CD8-positive, alpha-beta memory T cell (primary cell): ENCODE results near the gene CFAP92. TPM values are rescaled to one million over a fixed set of nuclear protein-coding genes. Genes with fewer than 3 reads are reported as not detected.

ENCODE experiments used
- CTCF ChIA-PET: fragments of 350-600 bp; sonication (Branson Sonifier 250); formaldehyde crosslinking; loops from one replicate; lab custom pipeline; 2021; ENCODE audit warnings: antibody characterized with exemption; lab: Charles Lee
- POLR2A ChIA-PET: fragments of 350-600 bp; sonication (Branson Sonifier 250); formaldehyde crosslinking; loops from one replicate; lab custom pipeline; 2021; ENCODE audit warnings: antibody characterized with exemption; lab: Charles Lee
- DNase-seq, 5 donors: peaks; one replicate each; pipeline versions ENCODE4 v3.0.0 to v3.0.0-alpha.2; 2020 to 2022; ENCODE audit warnings: mixed read lengths in 1 of 5
- H3K27ac ChIP-seq: one replicate; pipeline ENCODE4 v1.7.0; 2013; ENCODE audit warnings: low read depth, mild to moderate bottlenecking, low read length, moderate library complexity
- H3K27me3 ChIP-seq: 2 replicates; pipeline ENCODE4 v1.7.0; 2013; ENCODE audit warnings: low read length, mild to moderate bottlenecking; ENCODE audit not compliant: insufficient read depth, poor library complexity, severe bottlenecking
- H3K36me3 ChIP-seq: 2 replicates; pipeline ENCODE4 v1.7.0; 2013; ENCODE audit warnings: mild to moderate bottlenecking, low read length, moderate library complexity; ENCODE audit not compliant: insufficient read depth
- H3K4me1 ChIP-seq: 2 replicates; pipeline ENCODE4 v1.7.0; 2013; ENCODE audit warnings: mild to moderate bottlenecking, low read length, moderate library complexity; ENCODE audit not compliant: insufficient read depth
- H3K4me3 ChIP-seq: 2 replicates; pipeline ENCODE4 v1.7.0; 2013; ENCODE audit warnings: mild to moderate bottlenecking, low read length
- H3K9me3 ChIP-seq: 2 replicates; pipeline ENCODE4 v1.7.0; 2013; ENCODE audit warnings: mild to moderate bottlenecking, low read length
- H3K27ac Mint-ChIP-seq, 8 donors: one replicate each; pipeline ENCODE4 v1.8.0; 2020 to 2021; ENCODE audit warnings: mixed read lengths in 8 of 8, mild to moderate bottlenecking in 6 of 8, inconsistent platforms in 3 of 8, moderate library complexity in 3 of 8
- H3K27me3 Mint-ChIP-seq, 2 donors: one replicate each; pipeline ENCODE4 v1.8.0; 2020 to 2021; ENCODE audit warnings: mixed read lengths in 2 of 2, mild to moderate bottlenecking in 1 of 2, moderate library complexity in 1 of 2
- H3K36me3 Mint-ChIP-seq, 3 donors: one replicate each; pipeline ENCODE4 v1.8.0; 2020 to 2021; ENCODE audit warnings: mixed read lengths in 3 of 3, inconsistent platforms in 1 of 3, mild to moderate bottlenecking in 1 of 3
- H3K4me1 Mint-ChIP-seq, 3 donors: one replicate each; pipeline ENCODE4 v1.8.0; 2020 to 2021; ENCODE audit warnings: mixed read lengths in 3 of 3, inconsistent platforms in 1 of 3, mild to moderate bottlenecking in 1 of 3
- H3K4me3 Mint-ChIP-seq, 7 donors: one replicate each; pipeline ENCODE4 v1.8.0; 2020 to 2021; ENCODE audit warnings: mixed read lengths in 7 of 7, mild to moderate bottlenecking in 6 of 7, moderate library complexity in 4 of 7, inconsistent platforms in 2 of 7
- H3K9me3 Mint-ChIP-seq, 5 donors: one replicate each; pipeline ENCODE4 v1.8.0; 2020 to 2022; ENCODE audit warnings: mixed read lengths in 5 of 5, mild to moderate bottlenecking in 3 of 5, moderate library complexity in 2 of 5, inconsistent platforms in 1 of 5
- polyA plus RNA-seq: library from polyadenylated mRNA; unstranded; fragments of 300-500 nt; fragmentation: Illumina TruSeq; gene quantifications from one replicate; pipeline ENCODE4 v1.2.3, GENCODE V29; 2021
- total RNA-seq, 2 experiments: library from RNA; stranded (reverse); gene quantifications; one replicate each; pipeline ENCODE4 v1.2.3, GENCODE V29; 2021

Gene CFAP92
- total and polyA plus RNA-seq, 3 experiments from 2014 or later = 0.13 to 0.24 TPM; not detected in 1

DNA sequence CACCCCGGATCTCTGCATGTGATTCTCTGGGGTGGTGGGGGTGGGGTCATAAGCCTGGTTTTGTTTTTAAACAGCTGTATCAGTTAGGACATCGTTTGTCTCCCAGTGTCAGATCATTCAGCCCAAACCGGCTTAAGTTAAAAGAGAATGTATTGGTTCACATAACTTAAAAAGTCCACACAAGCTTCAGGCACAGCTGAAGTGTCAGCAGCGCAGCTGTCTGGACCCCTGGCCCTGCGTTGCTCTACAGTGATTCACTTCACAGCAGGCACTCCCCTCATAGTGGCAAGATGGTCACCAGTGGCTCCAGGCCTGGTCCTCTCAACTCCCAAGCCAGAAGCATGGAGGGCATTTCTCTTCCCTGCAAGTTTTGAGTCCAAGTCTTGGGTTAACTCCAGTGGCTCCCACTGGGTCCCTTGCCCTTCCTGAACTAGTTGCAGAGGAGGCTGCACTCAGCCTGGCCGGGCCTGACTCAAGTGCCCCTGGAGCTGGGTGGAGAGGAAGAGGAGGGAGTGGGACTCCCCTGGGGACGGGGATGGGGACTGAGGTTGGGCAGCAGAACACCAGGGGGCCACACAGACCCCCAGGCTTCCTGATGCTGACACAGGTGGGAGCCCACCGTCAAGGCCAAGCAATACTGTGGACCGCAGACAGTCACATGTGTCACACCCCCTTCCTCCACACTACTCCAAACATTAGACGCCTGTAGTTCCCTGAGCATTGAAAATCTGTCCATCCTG lies 37.8 kb upstream of the CFAP92 start:
- no peaks in the 10 kb centered on the region for H3K9me3 Mint-ChIP-seq
- Histone ChIP-seq H3K27me3 (no peaks in the 10 kb centered on the region), H3K36me3 (no peaks in the 10 kb centered on the region), H3K9me3 (no peaks in the 10 kb centered on the region), H3K4me3 (no peak overlapping the region), H3K4me1 (peaks cover 17% of the 10 kb centered on the region), H3K27ac (no peak overlapping the region)
- H3K27ac Mint-ChIP-seq = peak overlapping the region in 1 of 8 donors; percentile 77
- no peak overlapping the region for H3K4me3 Mint-ChIP-seq
- peaks cover 0 to 3% (median 0%) of the 10 kb centered on the region in 3 donors for H3K36me3 Mint-ChIP-seq
- DNase-seq = no peak
- POLR2A ChIA-PET = no interaction called here
- peaks cover 4 to 14% (median 9%) of the 10 kb centered on the region in 3 donors for H3K4me1 Mint-ChIP-seq
- CTCF ChIA-PET = interaction anchor here (1.4 to 3.1 kb wide), 2 partner anchors 21 to 61 kb away, joined by 3 to 14 read pairs; no protein-coding TSS in a partner anchor
- peaks cover 0 to 2% of the 10 kb centered on the region in 2 donors for H3K27me3 Mint-ChIP-seq

DNA sequence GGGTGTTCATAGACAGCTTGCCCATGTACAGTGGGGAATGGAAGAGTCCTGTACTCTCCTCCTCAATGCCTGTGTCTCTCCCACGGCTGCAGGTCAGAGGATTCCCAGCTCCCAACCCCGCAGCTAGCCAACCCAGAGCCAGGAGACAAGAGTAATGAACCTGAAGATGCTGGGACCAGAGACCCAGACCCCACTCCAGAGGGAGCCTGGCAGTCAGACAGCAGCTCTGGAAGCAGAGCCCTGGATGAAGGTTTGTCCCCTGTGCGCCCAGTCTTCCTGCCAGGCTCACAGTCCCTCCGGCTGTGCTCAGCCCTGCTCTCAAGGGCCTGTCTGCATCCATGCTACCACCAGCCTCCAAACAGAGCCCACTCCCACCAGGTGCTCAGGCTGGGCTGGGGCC lies 36.7 kb upstream of the CFAP92 start:
- peaks cover 0 to 3% (median 2%) of the 10 kb centered on the region in 3 donors for H3K36me3 Mint-ChIP-seq
- Histone ChIP-seq H3K27ac (no peak overlapping the region), H3K27me3 (no peaks in the 10 kb centered on the region), H3K4me1 (peaks cover 20% of the 10 kb centered on the region), H3K36me3 (no peaks in the 10 kb centered on the region), H3K9me3 (no peaks in the 10 kb centered on the region), H3K4me3 (no peak overlapping the region)
- H3K4me1 Mint-ChIP-seq = peaks cover 12 to 18% (median 13%) of the 10 kb centered on the region in 3 donors
- H3K9me3 Mint-ChIP-seq = no peaks in the 10 kb centered on the region
- CTCF ChIA-PET = interaction anchor here (0.9 to 3.1 kb wide), 4 partner anchors 9 to 61 kb away, joined by 3 to 14 read pairs (median 5); no protein-coding TSS in a partner anchor
- H3K27me3 Mint-ChIP-seq = peaks cover 0 to 2% of the 10 kb centered on the region in 2 donors
- no peak overlapping the region for H3K4me3 Mint-ChIP-seq
- POLR2A ChIA-PET = no interaction called here
- no peak for DNase-seq
- H3K27ac Mint-ChIP-seq = no peak overlapping the region

DNA sequence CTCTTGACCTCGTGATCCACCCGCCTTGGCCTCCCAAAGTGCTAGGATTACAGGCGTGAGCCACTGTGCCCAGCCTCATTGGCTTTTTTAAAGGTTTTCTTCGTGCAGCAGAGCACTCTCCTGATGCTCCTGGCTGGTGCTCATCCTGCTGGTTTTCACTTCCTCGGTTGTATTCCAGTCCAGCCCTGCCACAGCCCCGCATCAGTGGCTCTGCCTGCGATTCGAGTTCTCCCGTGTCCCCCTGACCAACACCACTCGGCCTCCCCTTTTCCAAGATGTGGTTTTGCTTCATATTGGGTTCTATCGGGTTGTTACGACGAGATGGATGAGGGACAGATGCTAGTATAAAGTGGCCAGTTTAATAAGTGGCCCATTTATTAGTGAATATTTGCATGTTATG lies 35.0 kb upstream of the CFAP92 start:
- Mint-ChIP-seq H3K27ac (peak overlapping the region in 3 of 8 donors; percentile 16 to 70 (median 17)), H3K4me1 (peaks cover 17 to 21% (median 20%) of the 10 kb centered on the region in 3 donors), H3K9me3 (no peaks in the 10 kb centered on the region), H3K27me3 (peaks cover 0 to 2% of the 10 kb centered on the region in 2 donors), H3K4me3 (peak overlapping the region in 1 of 7 donors; percentile 26), H3K36me3 (peaks cover 0 to 4% (median 3%) of the 10 kb centered on the region in 3 donors)
- no peak overlapping the region for H3K4me3 ChIP-seq
- no peaks in the 10 kb centered on the region for H3K27me3 ChIP-seq
- H3K36me3 ChIP-seq = no peaks in the 10 kb centered on the region
- ChIA-PET POLR2A (no interaction called here), CTCF (interaction anchor here (3.4 to 5.4 kb wide), 2 partner anchors 14 to 58 kb away, joined by 28 to 96 read pairs; no protein-coding TSS in a partner anchor)
- H3K9me3 ChIP-seq = no peaks in the 10 kb centered on the region
- DNase-seq = no peak
- peaks cover 16% of the 10 kb centered on the region for H3K4me1 ChIP-seq
- H3K27ac ChIP-seq = no peak overlapping the region

DNA sequence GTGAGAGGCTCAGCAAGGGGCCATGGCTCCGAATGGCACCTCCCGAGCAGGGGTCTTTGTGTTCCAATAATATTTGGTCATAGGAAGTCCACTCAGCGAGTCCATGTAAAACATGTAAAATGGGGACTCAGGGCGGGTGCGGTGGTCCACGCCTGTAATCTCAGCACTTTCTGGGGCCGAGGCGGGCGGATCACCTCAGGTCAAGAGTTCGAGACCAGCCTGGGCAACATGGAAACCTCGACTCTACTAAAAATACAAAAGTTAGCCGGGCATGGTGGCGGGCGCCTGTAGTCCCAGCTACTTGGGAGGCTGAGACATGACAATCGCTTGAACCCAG lies 33.6 kb upstream of the CFAP92 start:
- POLR2A ChIA-PET = interaction anchor here (1.0 to 3.0 kb wide), 5 partner anchors 11 to 134 kb away, joined by 3 to 50 read pairs (median 10); partner anchors contain the start of genes CFAP92 and RAB43
- H3K27ac Mint-ChIP-seq = no peak overlapping the region
- Histone ChIP-seq H3K4me1 (peaks cover 16% of the 10 kb centered on the region), H3K36me3 (no peaks in the 10 kb centered on the region), H3K9me3 (no peaks in the 10 kb centered on the region), H3K27me3 (no peaks in the 10 kb centered on the region), H3K27ac (no peak overlapping the region), H3K4me3 (peak overlapping the region; percentile 62)
- H3K4me3 Mint-ChIP-seq = peak overlapping the region in 5 of 7 donors; percentile 8 to 36 (median 23)
- CTCF ChIA-PET = interaction anchor here (0.7 to 5.4 kb wide), 19 partner anchors 10 to 222 kb away, joined by 3 to 96 read pairs (median 4); partner anchors contain the start of genes CFAP92, CNBP, COPG1 and RAB43
- no peak for DNase-seq
- H3K4me1 Mint-ChIP-seq = peaks cover 19 to 28% (median 20%) of the 10 kb centered on the region in 3 donors
- no peaks in the 10 kb centered on the region for H3K9me3 Mint-ChIP-seq
- H3K36me3 Mint-ChIP-seq = peaks cover 0 to 4% (median 3%) of the 10 kb centered on the region in 3 donors
- H3K27me3 Mint-ChIP-seq = no peaks in the 10 kb centered on the region

DNA sequence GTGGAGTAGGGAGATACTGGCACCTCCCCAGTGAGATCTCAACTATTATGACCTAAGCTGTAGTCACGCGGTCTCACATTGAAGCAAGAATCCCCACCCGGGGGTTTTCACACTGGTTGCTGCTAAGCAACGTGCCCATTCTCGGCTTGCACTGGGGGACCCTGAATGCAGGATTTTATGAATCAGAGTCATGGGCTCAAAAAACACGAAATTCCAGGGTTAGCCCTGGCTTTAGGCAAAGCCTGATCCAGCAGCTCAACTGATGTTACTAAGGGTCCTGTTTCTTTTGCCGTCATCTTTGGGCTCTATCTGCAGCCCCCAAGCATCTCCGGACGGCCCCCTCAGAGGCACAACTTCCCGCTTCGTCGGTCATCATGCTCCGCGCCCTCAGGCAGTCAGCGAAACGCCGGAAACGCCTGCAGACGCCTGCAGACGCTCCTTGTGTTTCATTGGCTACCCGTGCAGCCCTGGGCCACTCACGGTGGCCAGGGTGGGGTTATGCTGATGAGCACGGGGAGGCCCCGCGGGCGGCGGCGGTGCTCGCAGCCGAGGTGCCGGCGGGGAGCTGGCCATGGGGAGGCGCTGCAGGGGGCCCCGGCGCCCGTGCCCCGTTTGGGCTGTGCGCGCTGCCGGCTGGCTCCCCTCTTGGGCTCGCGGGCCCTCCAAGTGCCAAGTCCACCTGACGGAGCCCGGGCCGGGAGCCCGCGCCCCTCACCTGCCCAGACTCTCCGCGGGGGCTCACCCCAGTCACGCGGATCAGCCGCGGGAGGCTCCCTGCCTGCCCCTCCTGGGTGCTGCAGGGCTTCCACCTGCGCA lies 33.1 kb upstream of the CFAP92 start:
- Mint-ChIP-seq H3K36me3 (peaks cover 0 to 4% (median 3%) of the 10 kb centered on the region in 3 donors), H3K9me3 (no peaks in the 10 kb centered on the region), H3K27me3 (no peaks in the 10 kb centered on the region), H3K27ac (peak overlapping the region; percentile 92 to 99 (median 98)), H3K4me1 (peaks cover 24 to 34% (median 24%) of the 10 kb centered on the region in 3 donors), H3K4me3 (peak overlapping the region; percentile 26 to 93 (median 85))
- ChIA-PET CTCF (interaction anchor here (0.7 to 5.4 kb wide), 21 partner anchors 11 to 222 kb away, joined by 3 to 96 read pairs (median 4); partner anchors contain the start of genes CFAP92 and COPG1), POLR2A (interaction anchor here (1.0 to 3.0 kb wide), 7 partner anchors 11 to 289 kb away, joined by 3 to 50 read pairs (median 7); partner anchors contain the start of genes CFAP92, CNBP and RAB43)
- Histone ChIP-seq H3K27me3 (no peaks in the 10 kb centered on the region), H3K36me3 (no peaks in the 10 kb centered on the region), H3K4me1 (peaks cover 16% of the 10 kb centered on the region), H3K9me3 (no peaks in the 10 kb centered on the region), H3K27ac (peak overlapping the region; percentile 77), H3K4me3 (peak overlapping the region; percentile 66)
- peak; percentile 89 to 95 (median 93) for DNase-seq

DNA sequence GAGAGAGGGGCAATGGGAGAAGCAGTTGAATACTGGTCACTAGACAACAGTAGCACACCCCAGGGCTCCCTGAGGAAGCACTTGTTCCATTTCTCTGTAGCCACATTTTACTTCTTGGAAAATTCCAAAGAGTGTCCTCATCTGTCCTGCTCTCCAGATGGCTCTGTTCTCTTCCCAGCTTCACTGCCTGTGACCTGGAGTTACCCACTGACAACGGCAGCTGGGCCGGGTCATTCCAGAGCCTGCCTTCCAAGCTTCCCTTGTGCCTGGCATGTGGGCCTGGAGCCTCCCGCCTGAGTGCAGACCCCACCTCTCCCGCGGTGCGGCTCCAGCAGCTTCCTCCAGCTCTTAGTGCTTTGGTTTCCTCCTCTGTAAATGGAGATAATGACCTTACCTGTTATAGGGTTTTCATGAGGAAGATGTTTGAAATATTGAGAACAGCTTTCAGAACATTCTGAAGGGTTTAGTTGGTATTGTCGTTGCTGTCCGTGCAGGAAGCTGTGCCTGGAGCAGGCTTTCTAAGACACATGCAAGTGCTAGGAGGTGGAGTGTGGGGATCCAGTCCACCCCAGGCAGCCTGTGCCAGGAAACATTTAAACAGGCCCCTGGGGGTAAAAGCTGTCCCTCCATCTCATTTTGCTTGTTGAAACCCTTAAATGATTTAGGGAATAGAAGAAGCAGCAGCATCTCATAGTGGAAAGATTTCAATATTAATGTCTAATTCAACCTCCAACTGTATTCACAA lies 32.0 kb upstream of the CFAP92 start:
- peaks cover 0 to 4% (median 3%) of the 10 kb centered on the region in 3 donors for H3K36me3 Mint-ChIP-seq
- H3K27ac Mint-ChIP-seq = peak overlapping the region; percentile 92 to 99 (median 98)
- POLR2A ChIA-PET = interaction anchor here (1.6 to 3.0 kb wide), 4 partner anchors 10 to 290 kb away, joined by 5 to 50 read pairs (median 12); partner anchors contain the start of genes CNBP and RAB43
- H3K4me1 Mint-ChIP-seq = peaks cover 28 to 38% (median 29%) of the 10 kb centered on the region in 3 donors
- no peaks in the 10 kb centered on the region for H3K9me3 Mint-ChIP-seq
- Histone ChIP-seq H3K4me1 (peaks cover 16% of the 10 kb centered on the region), H3K9me3 (no peaks in the 10 kb centered on the region), H3K4me3 (no peak overlapping the region), H3K27me3 (no peaks in the 10 kb centered on the region), H3K36me3 (no peaks in the 10 kb centered on the region), H3K27ac (no peak overlapping the region)
- peak overlapping the region; percentile 26 to 93 (median 85) for H3K4me3 Mint-ChIP-seq
- peaks cover 0 to 3% of the 10 kb centered on the region in 2 donors for H3K27me3 Mint-ChIP-seq
- no peak for DNase-seq
- CTCF ChIA-PET = interaction anchor here (0.7 to 5.4 kb wide), 14 partner anchors 11 to 220 kb away, joined by 3 to 96 read pairs (median 9); partner anchors contain the start of gene CFAP92

DNA sequence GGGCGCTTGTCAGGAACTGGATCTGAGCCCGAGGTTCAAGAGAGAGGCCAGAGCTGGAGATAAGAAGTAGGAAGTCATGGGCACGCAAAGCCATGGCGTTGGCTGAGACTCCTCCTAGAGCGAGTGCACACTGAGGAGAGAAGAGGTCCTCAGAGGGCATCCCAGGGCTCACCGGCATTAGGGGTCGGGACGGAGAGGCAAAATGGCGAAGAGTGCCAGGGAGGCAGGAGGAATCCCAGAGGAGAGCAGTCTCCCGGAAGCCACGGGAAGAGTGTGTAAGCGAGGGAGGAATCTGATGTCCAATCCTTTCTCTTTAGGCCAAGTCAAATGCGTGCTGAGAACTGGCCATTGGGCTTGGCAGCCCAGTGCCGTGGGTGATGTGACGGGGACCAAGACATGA lies 31.2 kb upstream of the CFAP92 start:
- no peaks in the 10 kb centered on the region for H3K36me3 ChIP-seq
- Mint-ChIP-seq H3K27ac (peak overlapping the region in 6 of 8 donors; percentile 51 to 99 (median 80)), H3K27me3 (peaks cover 0 to 3% of the 10 kb centered on the region in 2 donors), H3K4me1 (peaks cover 28 to 38% (median 29%) of the 10 kb centered on the region in 3 donors), H3K9me3 (no peaks in the 10 kb centered on the region), H3K36me3 (peaks cover 0 to 4% (median 3%) of the 10 kb centered on the region in 3 donors), H3K4me3 (peak overlapping the region in 3 of 7 donors; percentile 10 to 23 (median 17))
- H3K4me1 ChIP-seq = peaks cover 16% of the 10 kb centered on the region
- no peaks in the 10 kb centered on the region for H3K9me3 ChIP-seq
- ChIA-PET POLR2A (interaction anchor here (1.6 to 2.0 kb wide), 2 partner anchors 158 to 291 kb away, joined by 5 to 7 read pairs; partner anchors contain the start of gene CNBP), CTCF (interaction anchor here (2.1 to 5.4 kb wide), 5 partner anchors 10 to 221 kb away, joined by 6 to 96 read pairs (median 28); no protein-coding TSS in a partner anchor)
- no peak for DNase-seq
- no peaks in the 10 kb centered on the region for H3K27me3 ChIP-seq
- H3K4me3 ChIP-seq = no peak overlapping the region
- no peak overlapping the region for H3K27ac ChIP-seq
